WI38 (cell line): Measurements from ENCODE around the gene NID2.

Experiments used
- H3K4me3 ChIP-seq: 2 replicates; pipeline ENCODE4 v1.5.1; 2011; ENCODE audit warnings: low read depth, mild to moderate bottlenecking, control low read depth, low read length
- CTCF ChIP-seq: IDR thresholded peaks from 2 replicates; pipeline ENCODE4 v1.5.1; 2012; ENCODE audit warnings: low read depth, mild to moderate bottlenecking, control low read depth, low read length

Gene NID2

GRCh38 chr14:52090936-52091335 lies 22.1 kb upstream of the NID2 start:
- TF ChIP-seq CTCF, result no peak
- no peak overlapping the region for H3K4me3 ChIP-seq

GRCh38 chr14:52089218-52089617 lies 20.4 kb upstream of the NID2 start:
- H3K4me3 ChIP-seq, result no peak overlapping the region

GRCh38 chr14:52086711-52087110 lies 17.9 kb upstream of the NID2 start:
- TF ChIP-seq CTCF, result no peak
- no peak overlapping the region for H3K4me3 ChIP-seq

More at GRCh38 chr14:52089218-52089617, 20.4 kb upstream of the NID2 start:
- no peak for TF ChIP-seq CTCF

GRCh38 chr14:52082903-52083302 lies 14.0 kb upstream of the NID2 start:
- no peak for TF ChIP-seq CTCF
- no peak overlapping the region for H3K4me3 ChIP-seq

- no peak overlapping the region for H3K4me3 ChIP-seq
- TF ChIP-seq CTCF, result no peak
Measured at GRCh38 chr14:52081964-52082363, 13.1 kb upstream of the NID2 start.

- TF ChIP-seq CTCF, result no peak
- no peak overlapping the region for H3K4me3 ChIP-seq
Measured at GRCh38 chr14:52080808-52081755, 12.2 kb upstream of the NID2 start.

- TF ChIP-seq CTCF, result no peak
- no peak overlapping the region for H3K4me3 ChIP-seq
Measured at GRCh38 chr14:52080158-52080800, 11.4 kb upstream of the NID2 start.
